H1 (cell line): Measurements from ENCODE around the gene RNF225.

Source experiments
- CBX5 ChIP-seq: fragments of 300-800, 300-1000 bp; sonication (generic); IDR thresholded peaks from 2 replicates; pipeline ENCODE4 v1.7.1; 2016; ENCODE audit warnings: antibody characterized with exemption, low read length, low read depth
- CHD2 ChIP-seq: IDR thresholded peaks from 2 replicates; pipeline ENCODE4 v1.6.1; 2012; ENCODE audit warnings: low read length, improper control_type of control experiment
- CTCF ChIP-seq, 3 experiments: IDR thresholded peaks; 1 replicate in 2 of 3; 2 replicates in 1 of 3; pipeline versions ENCODE4 v1.5.1 to v1.6.1; 2011; ENCODE audit warnings: low read length in 3 of 3, mild to moderate bottlenecking in 3 of 3, inconsistent platforms in 2 of 3, low read depth in 1 of 3, moderate library complexity in 1 of 3; ENCODE audit not compliant: insufficient read depth in 1 of 3; ENCODE audit errors: control extremely low read depth in 1 of 3
- MAX ChIP-seq: IDR thresholded peaks from 2 replicates; pipeline ENCODE4 v1.6.1; 2012; ENCODE audit warnings: inconsistent platforms
- POLR2A ChIP-seq, 2 experiments: IDR thresholded peaks; 1 replicate in 1 of 2; 2 replicates in 1 of 2; pipeline ENCODE4 v1.6.1; 2011; ENCODE audit warnings: low read depth in 2 of 2, low read length in 2 of 2, mild to moderate bottlenecking in 2 of 2; ENCODE audit errors: control extremely low read depth in 1 of 2
- POLR2AphosphoS5 ChIP-seq: IDR thresholded peaks from 2 replicates; pipeline ENCODE4 v1.6.1; 2011; ENCODE audit warnings: low read depth, low read length
- RAD21 ChIP-seq, 2 experiments: IDR thresholded peaks in 1 of 2; conservative IDR thresholded peaks in 1 of 2; 2 replicates each; pipeline ENCODE4 v1.6.1; 2011; ENCODE audit warnings: low read depth in 2 of 2, low read length in 2 of 2, improper control_type of control experiment in 1 of 2, inconsistent platforms in 1 of 2, mild to moderate bottlenecking in 1 of 2, moderate library complexity in 1 of 2
- RFX5 ChIP-seq: IDR thresholded peaks from 2 replicates; pipeline ENCODE4 v1.6.1; 2011; ENCODE audit warnings: low read depth, low read length, improper control_type of control experiment, borderline replicate concordance
- SIRT6 ChIP-seq: IDR thresholded peaks from one replicate; pipeline ENCODE4 v1.7.1; 2012; ENCODE audit warnings: low read length, inconsistent platforms
- SP1 ChIP-seq: IDR thresholded peaks from 2 replicates; pipeline ENCODE4 v1.6.1; 2011; ENCODE audit warnings: low read depth, low read length

GRCh38 chr19:58388175-58388526 is 7.3 kb upstream of the RNF225 start:
- TF ChIP-seq CHD2 (no peak), CTCF (IDR thresholded peaks at IDR 0.05; ENCODE audit: control extremely low read depth in 1 of 3, insufficient read depth in 1 of 3, low read depth in 1 of 3, low read length in 3 of 3) (no peak), POLR2A (IDR thresholded peaks at IDR 0.05; ENCODE audit: control extremely low read depth in 1 of 2, low read depth in 2 of 2, low read length in 2 of 2) (no peak), POLR2AphosphoS5 (no peak), CBX5 (no peak), SP1 (no peak), RAD21 (IDR thresholded peaks at IDR 0.05 in 1 of 2, conservative IDR thresholded peaks at IDR 0.05 in 1 of 2; ENCODE audit: low read depth in 2 of 2, low read length in 2 of 2) (no peak), SIRT6 (no peak), MAX (no peak), RFX5 (no peak)
